Measurements from ENCODE around the gene GRB10.

- TF ChIP-seq CTCF (IDR thresholded peaks at IDR 0.05), result no peak
- TF ChIP-seq EZH2 (IDR thresholded peaks at IDR 0.05), result no peak
Observed at GRCh38 chr7:50826371-50827172, 43.9 kb upstream of the GRB10 start.

All from neural progenitor cell (in vitro differentiated cells).